ENCODE data around the gene SLC10A3.

DNA sequence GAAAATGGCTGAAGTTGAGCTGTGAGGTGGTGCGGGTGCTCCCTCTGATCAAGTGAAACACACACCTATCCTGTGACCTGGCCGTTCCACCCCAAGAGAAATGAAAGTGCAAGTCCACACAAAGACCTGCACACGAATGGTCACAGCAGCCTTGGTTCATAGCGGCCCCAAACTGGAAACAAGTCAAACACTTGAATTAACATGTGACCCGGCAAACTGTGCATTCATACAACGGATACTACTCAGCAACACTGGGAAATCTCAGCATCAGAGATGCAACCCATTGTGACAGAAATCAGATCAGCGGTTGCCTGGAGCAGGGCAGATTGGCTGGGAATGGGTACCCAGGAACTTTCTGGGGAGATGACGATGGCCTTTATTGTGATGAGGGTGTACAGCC lies 48.6 kb upstream of the SLC10A3 start:
- TF ChIP-seq POLR2A (IDR thresholded peaks at IDR 0.05; ENCODE audit: low read length), result no peak
- TF ChIP-seq GATA1 (IDR thresholded peaks at IDR 0.05; ENCODE audit: low read depth, low read length), result no peak

Data from erythroblast (primary cell).